KMS-11 (cell line): ENCODE data around the gene KDM4B.

Experiments used
- H2AFZ ChIP-seq: fragments of 200-600 bp; sonication (generic); 2 replicates; pipeline ENCODE4 v1.6.1; 2016; ENCODE audit warnings: antibody characterized with exemption, mixed run types, low read depth
- H3K27ac ChIP-seq: fragments of 200-600 bp; sonication (generic); 2 replicates; pipeline ENCODE4 v1.6.1; 2016; ENCODE audit warnings: mild to moderate bottlenecking, mixed run types
- H3K27me3 ChIP-seq: fragments of 200-600 bp; sonication (generic); 2 replicates; pipeline ENCODE4 v1.6.1; 2017; ENCODE audit warnings: mild to moderate bottlenecking, low read depth, mixed run types, moderate library complexity; ENCODE audit not compliant: insufficient read depth
- H3K36me3 ChIP-seq: fragments of 200-600 bp; sonication (generic); 2 replicates; pipeline ENCODE4 v1.6.1; 2017; ENCODE audit warnings: mild to moderate bottlenecking, mixed run types; ENCODE audit not compliant: insufficient read depth
- H3K4me1 ChIP-seq: fragments of 200-600 bp; sonication (generic); 2 replicates; pipeline ENCODE4 v1.6.1; 2016; ENCODE audit warnings: mild to moderate bottlenecking, low read depth, mixed run types; ENCODE audit not compliant: poor library complexity, severe bottlenecking
- H3K4me2 ChIP-seq: fragments of 200-600 bp; sonication (generic); 2 replicates; pipeline ENCODE4 v1.7.0; 2016; ENCODE audit warnings: mild to moderate bottlenecking, mixed run types
- H3K4me3 ChIP-seq: fragments of 200-600 bp; sonication (generic); IDR thresholded peaks from 2 replicates; pipeline ENCODE4 v1.6.1; 2017; ENCODE audit warnings: low read depth, low read length, mixed read lengths; ENCODE audit not compliant: insufficient read depth
- H3K79me2 ChIP-seq: fragments of 200-600 bp; sonication (generic); 2 replicates; pipeline ENCODE4 v1.6.1; 2016; ENCODE audit warnings: low read depth, mixed run types; ENCODE audit not compliant: insufficient read depth
- H3K9ac ChIP-seq: fragments of 200-600 bp; sonication (generic); 2 replicates; pipeline ENCODE4 v1.6.1; 2016; ENCODE audit warnings: mild to moderate bottlenecking, mixed run types
- H4K20me1 ChIP-seq: fragments of 200-600 bp; sonication (generic); 2 replicates; pipeline ENCODE4 v1.6.1; 2016; ENCODE audit warnings: mild to moderate bottlenecking, mixed run types; ENCODE audit not compliant: insufficient read depth
- TF ChIP-seq, protein P1 (sequence below): fragments of 200-600 bp; sonication (generic); conservative IDR thresholded peaks from 2 replicates; pipeline ENCODE4 v1.6.1; 2017; ENCODE audit warnings: low read depth, mild to moderate bottlenecking, antibody characterized with exemption, low read length, moderate library complexity, mixed read lengths

Gene KDM4B

GRCh38 chr19:4977299-4978174, 8.6 kb downstream of the KDM4B start:
- H3K27ac ChIP-seq: no peak overlapping the region
- no peaks in the 10 kb centered on the region for H4K20me1 ChIP-seq
- H3K4me3 ChIP-seq: no peak overlapping the region
- no peak overlapping the region for H2AFZ ChIP-seq
- H3K4me1 ChIP-seq: no peaks in the 10 kb centered on the region
- no peaks in the 10 kb centered on the region for H3K36me3 ChIP-seq
- no peak overlapping the region for H3K4me2 ChIP-seq
- H3K9ac ChIP-seq: no peak overlapping the region
- TF ChIP-seq, protein P1, sequence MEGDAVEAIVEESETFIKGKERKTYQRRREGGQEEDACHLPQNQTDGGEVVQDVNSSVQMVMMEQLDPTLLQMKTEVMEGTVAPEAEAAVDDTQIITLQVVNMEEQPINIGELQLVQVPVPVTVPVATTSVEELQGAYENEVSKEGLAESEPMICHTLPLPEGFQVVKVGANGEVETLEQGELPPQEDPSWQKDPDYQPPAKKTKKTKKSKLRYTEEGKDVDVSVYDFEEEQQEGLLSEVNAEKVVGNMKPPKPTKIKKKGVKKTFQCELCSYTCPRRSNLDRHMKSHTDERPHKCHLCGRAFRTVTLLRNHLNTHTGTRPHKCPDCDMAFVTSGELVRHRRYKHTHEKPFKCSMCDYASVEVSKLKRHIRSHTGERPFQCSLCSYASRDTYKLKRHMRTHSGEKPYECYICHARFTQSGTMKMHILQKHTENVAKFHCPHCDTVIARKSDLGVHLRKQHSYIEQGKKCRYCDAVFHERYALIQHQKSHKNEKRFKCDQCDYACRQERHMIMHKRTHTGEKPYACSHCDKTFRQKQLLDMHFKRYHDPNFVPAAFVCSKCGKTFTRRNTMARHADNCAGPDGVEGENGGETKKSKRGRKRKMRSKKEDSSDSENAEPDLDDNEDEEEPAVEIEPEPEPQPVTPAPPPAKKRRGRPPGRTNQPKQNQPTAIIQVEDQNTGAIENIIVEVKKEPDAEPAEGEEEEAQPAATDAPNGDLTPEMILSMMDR: no peak
- H3K79me2 ChIP-seq: peaks cover 20% of the 10 kb centered on the region; the same call in 1 of the 2 replicates
- H3K27me3 ChIP-seq: no peaks in the 10 kb centered on the region

- Histone ChIP-seq H3K36me3 (no peaks in the 10 kb centered on the region), H3K4me1 (no peaks in the 10 kb centered on the region), H4K20me1 (no peaks in the 10 kb centered on the region), H3K79me2 (peaks cover 5% of the 10 kb centered on the region; the same call in 1 of the 2 replicates), H3K27ac (no peak overlapping the region), H3K9ac (no peak overlapping the region), H3K4me3 (no peak overlapping the region), H3K27me3 (no peaks in the 10 kb centered on the region), H2AFZ (no peak overlapping the region), H3K4me2 (no peak overlapping the region)
- TF ChIP-seq, protein P1: no peak
Measured at GRCh38 chr19:4979211-4979807, 10.4 kb downstream of the KDM4B start.

DNA sequence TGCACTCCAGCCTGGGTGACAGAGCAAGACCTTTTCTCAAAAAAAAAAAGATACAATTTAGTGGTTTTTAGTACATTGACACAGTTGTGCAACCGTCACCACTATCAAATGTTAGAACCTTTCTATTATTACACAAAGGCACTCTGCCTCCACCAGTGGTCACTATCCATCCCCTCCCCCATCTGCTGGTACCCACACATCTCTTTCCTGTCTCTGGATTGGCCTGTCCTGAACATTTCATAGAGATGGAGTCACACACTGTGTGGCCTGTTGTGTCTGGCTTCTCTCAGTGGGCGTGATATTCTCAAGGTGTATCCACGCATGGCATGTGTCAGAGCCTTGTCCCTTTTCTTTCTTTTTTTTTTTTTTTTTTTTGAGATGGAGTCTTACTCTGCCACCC, 11.2 kb downstream of the KDM4B start:
- TF ChIP-seq, protein P1: no peak
- Histone ChIP-seq H3K27me3 (no peaks in the 10 kb centered on the region), H3K27ac (no peak overlapping the region), H3K4me2 (no peak overlapping the region), H3K9ac (no peak overlapping the region), H3K79me2 (peaks cover 4% of the 10 kb centered on the region; the same call in 1 of the 2 replicates), H2AFZ (no peak overlapping the region), H3K4me1 (no peaks in the 10 kb centered on the region), H4K20me1 (no peaks in the 10 kb centered on the region), H3K4me3 (no peak overlapping the region), H3K36me3 (no peaks in the 10 kb centered on the region)

GRCh38 chr19:4980838-4981680, 12.1 kb downstream of the KDM4B start:
- Histone ChIP-seq H3K9ac (no peak overlapping the region), H3K27ac (no peak overlapping the region), H2AFZ (no peak overlapping the region), H3K36me3 (no peaks in the 10 kb centered on the region), H3K27me3 (no peaks in the 10 kb centered on the region), H4K20me1 (no peaks in the 10 kb centered on the region), H3K4me1 (no peaks in the 10 kb centered on the region), H3K4me3 (no peak overlapping the region), H3K4me2 (no peak overlapping the region), H3K79me2 (no peaks in the 10 kb centered on the region; the same call in 1 of the 2 replicates)
- TF ChIP-seq, protein P1: no peak
